Bone marrow (tissue), 2 donors: ENCODE measurements around the gene OR4C5.
"Not testable (repeated sequence)": the region's sequence is repeated elsewhere in the genome, so short reads cannot be mapped to it uniquely, and the experiment has no call there.

Source experiments
- DNase-seq, 2 donors: peaks; one replicate each; lab custom pipeline; 2025; lab: John Stamatoyannopoulos, UW

The OR4C5 gene

DNA sequence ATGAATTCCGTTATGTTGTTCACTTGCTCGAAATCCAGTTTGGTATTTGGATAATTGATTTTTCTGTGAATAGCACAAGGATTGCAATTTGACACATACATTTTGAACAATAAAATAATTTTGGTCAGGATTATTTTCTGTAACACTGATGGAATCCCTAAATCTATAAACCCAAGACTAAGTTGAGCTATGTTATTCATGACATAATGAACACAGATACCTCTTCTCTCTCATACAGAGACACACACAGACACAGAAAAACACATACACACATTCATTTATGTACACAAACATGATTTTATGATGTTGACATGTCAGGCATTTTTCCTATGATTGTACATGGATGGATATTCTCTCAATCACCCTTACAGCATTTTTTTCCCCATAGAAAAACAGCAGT is at the start of gene OR4C5:
Gene OR4C5 (minus strand): TSS at position 101 of the 400 bp plus-strand sequence. CDS start 0 bp downstream, at position 101.
- no peak for DNase-seq

DNA sequence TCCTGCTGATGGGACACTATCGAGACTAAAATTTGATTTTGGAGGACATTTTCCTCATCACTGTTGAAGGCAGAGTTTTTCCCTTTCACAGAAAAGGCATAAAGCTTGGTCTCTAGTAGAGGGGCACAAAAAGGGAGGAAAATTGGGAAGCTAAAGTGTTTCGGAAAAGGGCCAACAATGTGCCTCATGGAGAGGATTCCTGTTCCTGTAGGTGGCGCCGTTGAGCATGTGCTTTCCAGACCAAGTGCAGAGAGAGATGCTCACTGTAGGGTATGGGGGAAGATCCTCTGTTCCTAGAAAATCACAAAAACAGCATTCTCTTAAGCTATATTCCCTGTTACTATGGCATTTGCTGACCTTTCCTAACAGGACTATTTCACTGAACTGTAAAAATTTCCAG is 18.4 kb upstream of the OR4C5 start:
- no peak for DNase-seq

DNA sequence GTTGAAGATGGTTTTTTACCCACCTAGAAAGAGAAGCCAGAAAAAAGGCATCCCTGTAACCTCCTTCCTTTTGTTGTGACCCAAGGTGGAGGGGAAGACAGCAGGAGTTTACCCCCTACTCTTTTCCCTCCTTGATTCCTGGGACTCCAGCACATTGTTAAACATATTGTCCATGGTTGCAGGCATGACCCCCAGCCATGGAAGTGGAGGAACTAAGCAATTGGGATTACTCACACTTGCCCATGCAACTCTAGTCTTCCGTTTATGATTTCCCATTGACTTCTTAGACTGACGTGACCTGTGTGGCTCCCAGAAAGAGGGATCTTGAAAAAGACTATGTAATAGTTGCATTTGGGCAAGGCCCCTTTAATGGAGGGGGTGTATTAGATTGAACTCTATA is 17.9 kb upstream of the OR4C5 start:
- DNase-seq: not testable (repeated sequence)

DNA sequence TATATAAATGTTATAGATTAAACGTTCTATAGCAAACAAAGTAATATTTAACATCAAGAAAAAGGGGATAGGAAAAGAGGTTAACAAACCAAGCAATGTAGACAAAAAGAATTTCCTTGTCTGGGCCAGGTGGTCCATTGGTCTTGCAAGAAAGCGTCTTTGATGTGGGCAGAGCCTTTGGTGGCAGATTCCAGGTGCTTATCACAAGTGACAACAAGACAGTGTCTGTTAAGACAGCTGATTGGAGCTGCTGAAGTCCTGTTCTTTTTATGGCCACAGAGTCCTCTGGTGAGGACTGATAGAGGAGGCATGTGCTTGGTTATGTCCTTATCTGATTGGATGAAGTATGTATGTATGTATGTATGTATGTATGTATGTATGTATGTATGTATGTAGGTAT is 5.0 kb downstream of the OR4C5 start:
- not testable (repeated sequence) for DNase-seq

DNA sequence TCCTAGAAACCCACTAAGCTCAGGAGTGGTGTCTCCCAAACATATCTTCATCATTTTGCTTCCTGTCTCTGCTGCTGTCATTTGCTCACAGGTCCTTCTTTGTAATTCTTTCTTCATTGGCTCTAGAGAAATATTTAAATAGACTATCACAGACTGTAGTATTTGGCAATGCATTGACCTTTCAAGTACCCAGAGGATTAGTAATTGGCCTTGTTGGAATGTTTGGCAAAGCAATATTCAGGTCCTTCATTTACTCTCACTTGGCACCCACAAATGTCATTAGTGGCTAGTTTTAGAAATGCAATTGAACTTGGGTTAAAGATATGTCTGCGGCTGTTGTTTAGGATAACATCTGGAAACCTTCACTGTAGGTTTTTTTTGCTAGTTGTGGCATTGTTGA is 11.6 kb downstream of the OR4C5 start:
- no peak for DNase-seq

DNA sequence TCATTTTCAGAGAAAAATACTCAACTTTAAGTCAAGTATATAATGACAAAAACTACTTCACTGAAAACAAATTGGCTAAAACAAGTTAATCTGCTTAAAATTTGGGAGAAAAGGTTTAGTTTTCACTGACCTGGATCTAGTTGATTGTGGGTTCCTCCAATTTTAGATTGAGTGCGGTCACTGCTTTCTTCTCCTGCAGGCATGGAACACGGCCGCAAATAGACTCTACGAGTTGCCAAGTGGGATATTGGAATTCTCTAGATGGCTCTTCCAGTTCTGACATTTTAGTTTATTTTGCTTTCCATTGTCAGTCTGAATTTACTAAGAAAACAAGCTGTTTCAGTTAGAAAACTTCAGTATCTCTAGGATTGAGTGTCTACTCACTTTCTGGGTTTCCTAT is 12.3 kb downstream of the OR4C5 start:
- no peak for DNase-seq

DNA sequence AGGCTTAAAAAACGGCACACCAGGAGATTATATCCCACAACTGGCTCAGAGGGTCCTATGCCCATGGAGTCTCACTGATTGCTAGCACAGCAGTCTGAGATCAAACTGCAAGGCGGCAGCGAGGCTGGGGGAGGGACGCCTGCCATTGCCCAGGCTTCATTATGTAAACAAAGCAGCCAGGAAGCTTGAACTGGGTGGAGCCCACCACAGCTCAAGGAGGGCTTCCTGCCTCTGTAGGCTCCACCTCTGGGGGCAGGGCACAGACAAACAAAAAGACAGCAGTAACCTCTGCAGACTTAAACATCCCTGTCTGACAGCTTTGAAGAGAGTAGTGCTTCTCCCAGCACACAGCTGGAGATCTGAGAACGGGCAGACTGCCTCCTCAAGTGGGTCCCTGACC is 20.0 kb downstream of the OR4C5 start:
- not testable (repeated sequence) for DNase-seq

DNA sequence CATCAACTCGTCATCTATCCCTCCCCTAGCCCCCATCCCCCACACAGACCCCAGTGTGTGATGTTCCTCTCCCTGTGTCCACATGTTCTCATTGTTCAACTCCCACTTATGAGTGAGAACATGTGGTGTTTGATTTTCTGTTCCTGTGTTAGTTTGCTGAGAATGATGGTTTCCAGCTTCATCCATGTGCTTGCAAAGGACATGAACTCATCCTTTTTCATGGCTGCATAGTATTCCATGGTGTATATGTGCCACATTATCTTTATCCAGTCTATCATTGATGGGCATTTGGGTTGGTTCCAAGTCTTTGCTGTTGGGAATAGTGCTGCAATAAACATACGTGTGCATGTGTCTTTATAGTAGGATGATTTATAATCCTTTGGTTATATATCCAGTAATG is 23.8 kb downstream of the OR4C5 start:
- not testable (repeated sequence) for DNase-seq

DNA sequence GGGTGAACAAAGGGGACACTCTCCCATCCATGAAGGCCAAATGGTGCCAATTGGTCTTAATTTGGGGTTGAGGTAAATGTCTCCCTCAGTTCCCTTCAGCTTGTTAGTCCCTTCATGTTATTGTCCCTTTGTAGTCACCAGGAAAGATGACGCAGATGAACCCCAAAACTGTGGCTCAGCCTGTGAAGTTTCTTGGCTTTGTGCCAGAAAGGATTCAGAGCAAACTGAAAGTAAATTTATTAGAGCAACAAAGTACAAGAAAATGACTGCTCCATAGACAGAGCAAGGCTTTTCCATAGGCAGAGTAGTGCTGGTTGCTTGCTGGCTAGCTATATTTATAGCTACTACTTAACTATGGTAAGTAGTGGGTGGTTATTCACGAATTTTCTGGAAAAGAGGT is 24.8 kb downstream of the OR4C5 start:
- DNase-seq: no peak

DNA sequence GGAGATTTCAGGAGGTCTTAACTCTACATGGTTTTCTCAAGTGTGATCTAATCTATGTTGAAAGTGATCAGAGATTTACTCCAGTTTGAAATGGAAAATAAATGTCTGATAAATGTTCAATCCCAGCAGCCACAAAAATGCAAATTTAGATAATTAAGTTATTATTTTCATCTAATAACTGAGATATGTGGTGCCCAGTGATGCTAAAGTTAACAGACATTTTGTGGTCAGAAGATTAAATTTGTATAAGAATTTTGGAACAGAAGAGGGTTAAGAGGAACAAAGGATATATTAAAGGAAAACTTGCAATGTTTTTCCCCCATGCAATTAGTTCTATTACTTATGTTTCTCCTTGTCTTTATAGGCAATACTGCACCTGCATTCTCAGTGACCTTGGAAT is 41.6 kb downstream of the OR4C5 start, which contains the start of gene OR4C3:
Gene OR4C3 (plus strand): TSS at position 301 of the 400 bp plus-strand sequence. CDS start 102 bp downstream, outside the sequence.
- DNase-seq: not testable (repeated sequence)

DNA sequence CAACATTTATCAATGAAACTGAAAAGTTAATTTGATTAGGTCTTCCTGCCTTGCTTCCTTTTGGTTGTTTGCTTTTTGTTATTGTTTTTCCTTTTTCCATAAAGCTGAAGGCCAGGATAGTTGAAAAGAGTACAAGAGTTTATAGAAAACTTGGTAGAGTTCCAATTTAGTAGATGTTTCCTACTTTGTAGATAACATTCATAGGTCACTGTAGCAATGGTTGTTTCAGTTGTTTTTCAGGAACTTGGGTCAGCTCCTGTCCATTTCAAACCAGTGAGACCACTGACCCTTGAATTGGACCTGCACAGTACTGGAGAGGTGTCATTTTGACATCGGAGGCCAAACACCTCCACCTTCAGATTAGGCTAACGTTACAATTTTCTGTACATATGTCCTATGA is 46.5 kb downstream of the OR4C5 start:
- not testable (repeated sequence) for DNase-seq
